Ovary (tissue), 3 donors: ENCODE measurements around the gene RNF7.

ENCODE experiments used
- EP300 ChIP-seq: sonication (generic); formaldehyde crosslinking; IDR thresholded peaks from one replicate; pipeline ENCODE4 v1.6.1; 2017; ENCODE audit warnings: antibody characterized with exemption
- POLR2A ChIP-seq: fragments of 450-650 bp; IDR thresholded peaks from one replicate; pipeline ENCODE4 v1.6.1; 2017; ENCODE audit warnings: antibody characterized with exemption, mild to moderate bottlenecking, moderate library complexity
- TF ChIP-seq, protein P1 (sequence below), 3 donors: fragments of 450-650 bp in 2 of 3; fragments of 200-600 bp in 1 of 3; IDR thresholded peaks; one replicate each; pipeline versions ENCODE4 v1.5.1 to v1.8.0; 2016 to 2022; ENCODE audit warnings: antibody characterized with exemption in 3 of 3, mild to moderate bottlenecking in 1 of 3
- donor health status: DM: no; HTN: no; CAD: no.

DNA sequence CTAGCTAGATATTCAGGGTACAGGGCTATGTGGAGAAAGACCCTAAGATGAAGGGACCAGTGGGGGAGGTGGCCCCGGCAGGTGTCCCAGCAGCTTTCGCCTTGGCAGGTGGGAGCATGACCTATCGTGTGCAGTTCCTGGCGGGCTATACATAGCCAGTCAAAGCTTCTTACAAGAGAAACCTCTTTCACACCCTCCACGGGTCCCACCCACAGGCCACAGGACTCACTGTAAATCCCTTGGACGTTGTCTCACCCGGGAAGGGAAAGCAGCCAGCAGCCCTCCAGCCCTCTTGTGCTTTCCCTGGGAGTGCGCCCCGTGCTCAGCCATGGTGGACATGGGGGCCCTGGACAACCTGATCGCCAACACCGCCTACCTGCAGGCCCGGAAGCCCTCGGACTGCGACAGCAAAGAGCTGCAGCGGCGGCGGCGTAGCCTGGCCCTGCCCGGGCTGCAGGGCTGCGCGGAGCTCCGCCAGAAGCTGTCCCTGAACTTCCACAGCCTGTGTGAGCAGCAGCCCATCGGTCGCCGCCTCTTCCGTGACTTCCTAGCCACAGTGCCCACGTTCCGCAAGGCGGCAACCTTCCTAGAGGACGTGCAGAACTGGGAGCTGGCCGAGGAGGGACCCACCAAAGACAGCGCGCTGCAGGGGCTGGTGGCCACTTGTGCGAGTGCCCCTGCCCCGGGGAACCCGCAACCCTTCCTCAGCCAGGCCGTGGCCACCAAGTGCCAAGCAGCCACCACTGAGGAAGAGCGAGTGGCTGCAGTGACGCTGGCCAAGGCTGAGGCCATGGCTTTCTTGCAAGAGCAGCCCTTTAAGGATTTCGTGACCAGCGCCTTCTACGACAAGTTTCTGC is 40.1 kb downstream of the RNF7 start:
- TF ChIP-seq, protein P1, sequence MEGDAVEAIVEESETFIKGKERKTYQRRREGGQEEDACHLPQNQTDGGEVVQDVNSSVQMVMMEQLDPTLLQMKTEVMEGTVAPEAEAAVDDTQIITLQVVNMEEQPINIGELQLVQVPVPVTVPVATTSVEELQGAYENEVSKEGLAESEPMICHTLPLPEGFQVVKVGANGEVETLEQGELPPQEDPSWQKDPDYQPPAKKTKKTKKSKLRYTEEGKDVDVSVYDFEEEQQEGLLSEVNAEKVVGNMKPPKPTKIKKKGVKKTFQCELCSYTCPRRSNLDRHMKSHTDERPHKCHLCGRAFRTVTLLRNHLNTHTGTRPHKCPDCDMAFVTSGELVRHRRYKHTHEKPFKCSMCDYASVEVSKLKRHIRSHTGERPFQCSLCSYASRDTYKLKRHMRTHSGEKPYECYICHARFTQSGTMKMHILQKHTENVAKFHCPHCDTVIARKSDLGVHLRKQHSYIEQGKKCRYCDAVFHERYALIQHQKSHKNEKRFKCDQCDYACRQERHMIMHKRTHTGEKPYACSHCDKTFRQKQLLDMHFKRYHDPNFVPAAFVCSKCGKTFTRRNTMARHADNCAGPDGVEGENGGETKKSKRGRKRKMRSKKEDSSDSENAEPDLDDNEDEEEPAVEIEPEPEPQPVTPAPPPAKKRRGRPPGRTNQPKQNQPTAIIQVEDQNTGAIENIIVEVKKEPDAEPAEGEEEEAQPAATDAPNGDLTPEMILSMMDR (IDR thresholded peaks at IDR 0.05): no peak
- TF ChIP-seq POLR2A (no peak), EP300 (no peak)
